Caco-2 (cell line): ENCODE data around the gene TCF20. TPM values are rescaled to one million over a fixed set of nuclear protein-coding genes. Genes with fewer than 3 reads are reported as not detected.

Source experiments
- BruUV-seq: library from RNA; stranded (reverse); fragments of 400-500 nt; replicated peaks from 2 replicates; lab custom pipeline; 2021; lab: Mats Ljungman, UMichigan
- CTCF ChIA-PET: fragments of 300-600 bp; sonication (Branson Sonifier 250); formaldehyde crosslinking; loops from one replicate; lab custom pipeline; 2022; ENCODE audit warnings: antibody characterized with exemption; lab: Charles Lee
- POLR2A ChIA-PET: fragments of 300-600 bp; sonication (Branson Sonifier 250); formaldehyde crosslinking; loops from one replicate; lab custom pipeline; 2022; ENCODE audit warnings: antibody characterized with exemption; lab: Charles Lee
- DNase-seq, 2 experiments: peaks; one replicate each; pipeline versions ENCODE4 v3.0.0 to v3.0.0-alpha.2; 2020 to 2022
- H3K27me3 ChIP-seq: replicated peaks from 2 replicates; pipeline ENCODE4 v1.6.0; 2011; ENCODE audit warnings: low read length; ENCODE audit not compliant: control insufficient read depth, insufficient read depth
- H3K36me3 ChIP-seq: 2 replicates; pipeline ENCODE4 v1.5.1; 2011; ENCODE audit warnings: low read length; ENCODE audit not compliant: control insufficient read depth, insufficient read depth
- H3K4me1 ChIP-seq: fragments of 250-450 bp; sonication (Bioruptor Pico); 2 replicates; pipeline ENCODE4 v1.5.1; 2020; ENCODE audit warnings: mild to moderate bottlenecking
- H3K4me3 ChIP-seq: 2 replicates; pipeline ENCODE4 v1.5.1; 2011; ENCODE audit warnings: low read depth, mild to moderate bottlenecking, control low read depth, low read length
- H3K9me3 ChIP-seq: fragments of 250-450 bp; sonication (Bioruptor Pico); 2 replicates; pipeline ENCODE4 v1.5.1; 2020; ENCODE audit warnings: mild to moderate bottlenecking, moderate library complexity
- H3K27ac Mint-ChIP-seq: one replicate; pipeline ENCODE4 v1.8.0; 2022; ENCODE audit warnings: mixed read lengths; ENCODE audit not compliant: unreplicated experiment
- H3K27me3 Mint-ChIP-seq: one replicate; pipeline ENCODE4 v1.8.0; 2022; ENCODE audit warnings: mixed read lengths; ENCODE audit not compliant: insufficient read depth, unreplicated experiment
- H3K36me3 Mint-ChIP-seq: one replicate; pipeline ENCODE4 v1.8.0; 2022; ENCODE audit warnings: mild to moderate bottlenecking, mixed read lengths; ENCODE audit not compliant: insufficient read depth, unreplicated experiment
- H3K4me1 Mint-ChIP-seq: one replicate; pipeline ENCODE4 v1.8.0; 2022; ENCODE audit warnings: low read depth, mixed read lengths; ENCODE audit not compliant: unreplicated experiment
- H3K4me3 Mint-ChIP-seq: one replicate; pipeline ENCODE4 v1.8.0; 2022; ENCODE audit warnings: mild to moderate bottlenecking, moderate library complexity, mixed read lengths; ENCODE audit not compliant: unreplicated experiment
- H3K9me3 Mint-ChIP-seq: one replicate; pipeline ENCODE4 v1.8.0; 2022; ENCODE audit warnings: mixed read lengths; ENCODE audit not compliant: unreplicated experiment
- intact Hi-C: fragments of 100-400 bp; cut with micrococcal nuclease; formaldehyde crosslinking; loops from one replicate; pipeline ENCODE4 v1.10.0; 2022; ENCODE audit not compliant: unreplicated experiment
- total RNA-seq: library from RNA; stranded (reverse); gene quantifications from 2 replicates; pipeline ENCODE4 v1.2.3, GENCODE V29; 2022
- TF ChIP-seq, protein P1 (sequence below), 2 experiments: fragments of 200-600 bp in 1 of 2; IDR thresholded peaks; 1 replicate in 1 of 2; 2 replicates in 1 of 2; pipeline versions ENCODE4 v1.5.1 to v1.8.0; 2011 to 2022; ENCODE audit warnings: antibody characterized with exemption in 1 of 2, control low read depth in 1 of 2, inconsistent platforms in 1 of 2, low read depth in 1 of 2, low read length in 1 of 2, mild to moderate bottlenecking in 1 of 2, moderate library complexity in 1 of 2; ENCODE audit not compliant: insufficient read depth in 1 of 2, severe bottlenecking in 1 of 2, unreplicated experiment in 1 of 2

Gene TCF20
- total RNA-seq, 1 experiment from 2014 or later = 82.7 TPM

DNA sequence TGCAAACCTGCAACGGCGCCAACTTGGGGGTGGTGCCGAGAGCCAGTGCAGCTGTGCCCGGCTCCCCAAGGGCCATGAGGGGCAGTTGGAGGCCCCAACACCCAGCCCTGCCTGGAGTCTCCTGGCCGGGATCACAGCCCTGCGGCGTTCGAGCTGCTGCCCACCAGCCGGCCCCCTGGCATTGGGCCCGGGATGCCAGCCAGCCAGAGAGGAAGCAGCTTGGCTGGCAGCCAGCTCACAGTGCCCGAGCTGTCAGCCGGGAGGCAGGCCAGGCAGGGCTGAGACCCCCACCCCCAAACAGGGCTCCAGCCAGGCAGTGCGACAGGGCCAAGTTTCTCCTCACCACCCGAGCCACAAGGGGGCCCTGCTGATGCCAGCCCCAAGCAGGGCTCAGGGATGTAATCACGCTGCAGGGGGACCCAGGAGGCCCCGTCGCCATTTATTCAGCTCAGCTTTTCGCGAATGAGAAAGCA, 26.0 kb upstream of the TCF20 start:
- BruUV-seq = no TSS peak
- ChIA-PET CTCF (interaction anchor here (0.6 to 1.1 kb wide), 3 partner anchors 9 to 14 kb away, joined by 3 to 7 read pairs (median 3); no protein-coding TSS in a partner anchor), POLR2A (no interaction called here)
- H3K27ac Mint-ChIP-seq = no peak overlapping the region
- TF ChIP-seq, protein P1, sequence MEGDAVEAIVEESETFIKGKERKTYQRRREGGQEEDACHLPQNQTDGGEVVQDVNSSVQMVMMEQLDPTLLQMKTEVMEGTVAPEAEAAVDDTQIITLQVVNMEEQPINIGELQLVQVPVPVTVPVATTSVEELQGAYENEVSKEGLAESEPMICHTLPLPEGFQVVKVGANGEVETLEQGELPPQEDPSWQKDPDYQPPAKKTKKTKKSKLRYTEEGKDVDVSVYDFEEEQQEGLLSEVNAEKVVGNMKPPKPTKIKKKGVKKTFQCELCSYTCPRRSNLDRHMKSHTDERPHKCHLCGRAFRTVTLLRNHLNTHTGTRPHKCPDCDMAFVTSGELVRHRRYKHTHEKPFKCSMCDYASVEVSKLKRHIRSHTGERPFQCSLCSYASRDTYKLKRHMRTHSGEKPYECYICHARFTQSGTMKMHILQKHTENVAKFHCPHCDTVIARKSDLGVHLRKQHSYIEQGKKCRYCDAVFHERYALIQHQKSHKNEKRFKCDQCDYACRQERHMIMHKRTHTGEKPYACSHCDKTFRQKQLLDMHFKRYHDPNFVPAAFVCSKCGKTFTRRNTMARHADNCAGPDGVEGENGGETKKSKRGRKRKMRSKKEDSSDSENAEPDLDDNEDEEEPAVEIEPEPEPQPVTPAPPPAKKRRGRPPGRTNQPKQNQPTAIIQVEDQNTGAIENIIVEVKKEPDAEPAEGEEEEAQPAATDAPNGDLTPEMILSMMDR (IDR thresholded peaks at IDR 0.05; ENCODE audit: insufficient read depth in 1 of 2, low read depth in 1 of 2, low read length in 1 of 2, severe bottlenecking in 1 of 2, unreplicated experiment in 1 of 2) = no peak
- Histone ChIP-seq H3K4me1 (peaks cover 79% of the 10 kb centered on the region), H3K4me3 (no peak overlapping the region), H3K36me3 (no peaks in the 10 kb centered on the region), H3K27me3 (no peaks in the 10 kb centered on the region), H3K9me3 (no peaks in the 10 kb centered on the region)
- intact Hi-C loops = no loop called here
- no peak for DNase-seq
- no peaks in the 10 kb centered on the region for H3K9me3 Mint-ChIP-seq
- H3K36me3 Mint-ChIP-seq = peaks cover 5% of the 10 kb centered on the region
- no peak overlapping the region for H3K4me3 Mint-ChIP-seq
- H3K4me1 Mint-ChIP-seq = peaks cover 43% of the 10 kb centered on the region
- no peaks in the 10 kb centered on the region for H3K27me3 Mint-ChIP-seq

DNA sequence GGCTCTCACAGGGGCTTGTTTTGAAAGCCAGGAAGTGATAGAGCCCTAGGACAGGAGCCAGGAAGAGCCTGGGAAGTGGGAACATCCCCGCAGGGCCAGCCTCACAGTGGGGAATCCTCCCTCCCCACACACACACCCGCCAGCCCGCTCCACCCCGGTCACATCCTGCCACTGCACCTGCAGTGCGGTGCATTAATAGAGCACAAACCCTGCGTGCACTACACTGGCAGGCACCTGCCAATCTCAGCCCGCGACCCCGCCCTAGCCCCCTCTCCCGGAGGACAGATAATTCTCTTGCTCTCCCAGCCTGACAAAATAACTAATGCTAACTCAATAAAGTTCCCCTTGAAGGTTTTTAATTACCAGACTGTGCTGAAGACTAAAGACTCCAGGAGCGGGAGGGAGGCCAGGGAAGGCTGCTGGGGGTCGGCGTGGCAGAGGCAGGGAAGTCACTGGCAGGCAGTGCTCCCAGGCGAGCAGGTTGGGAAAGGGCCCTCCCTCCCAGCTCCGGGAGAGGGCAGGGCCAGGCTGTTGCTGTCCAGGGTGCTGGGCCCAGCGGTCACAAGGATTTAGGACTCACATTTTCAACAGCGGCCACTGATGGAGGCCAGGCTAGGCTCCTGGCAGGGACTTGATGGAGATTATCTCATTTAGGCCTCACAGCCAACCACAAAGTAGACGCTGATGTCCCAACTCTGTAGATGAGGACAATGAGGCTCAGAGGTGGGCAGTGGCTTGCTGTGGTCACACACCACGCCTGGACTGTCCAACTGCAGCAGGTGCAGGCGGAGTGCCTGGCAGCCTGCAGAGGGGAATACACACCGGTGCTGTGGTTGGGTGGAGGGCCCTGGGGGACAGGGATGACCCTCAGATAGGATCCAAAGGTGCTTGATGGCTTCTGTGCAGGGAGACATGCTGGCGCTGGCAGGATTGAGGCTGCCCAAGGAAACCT, 23.9 kb upstream of the TCF20 start:
- H3K4me1 Mint-ChIP-seq = peaks cover 28% of the 10 kb centered on the region
- CTCF ChIA-PET = no interaction called here
- no peaks in the 10 kb centered on the region for H3K9me3 Mint-ChIP-seq
- H3K4me3 ChIP-seq = no peak overlapping the region
- peak; percentile 64 to 78 for DNase-seq
- H3K27ac Mint-ChIP-seq = no peak overlapping the region
- H3K27me3 Mint-ChIP-seq = no peaks in the 10 kb centered on the region
- no peaks in the 10 kb centered on the region for H3K9me3 ChIP-seq
- no TSS peak for BruUV-seq
- POLR2A ChIA-PET = interaction anchor here (0.5 to 1.7 kb wide), 2 partner anchors 10 to 11 kb away, joined by 4 to 22 read pairs; no protein-coding TSS in a partner anchor
- no peak overlapping the region for H3K4me3 Mint-ChIP-seq
- peaks cover 5% of the 10 kb centered on the region for H3K36me3 Mint-ChIP-seq
- TF ChIP-seq, protein P1 (IDR thresholded peaks at IDR 0.05; ENCODE audit: insufficient read depth in 1 of 2, low read depth in 1 of 2, low read length in 1 of 2, severe bottlenecking in 1 of 2, unreplicated experiment in 1 of 2) = no peak
- no peaks in the 10 kb centered on the region for H3K36me3 ChIP-seq
- peaks cover 70% of the 10 kb centered on the region for H3K4me1 ChIP-seq
- intact Hi-C loops = no loop called here
- H3K27me3 ChIP-seq = no peaks in the 10 kb centered on the region

DNA sequence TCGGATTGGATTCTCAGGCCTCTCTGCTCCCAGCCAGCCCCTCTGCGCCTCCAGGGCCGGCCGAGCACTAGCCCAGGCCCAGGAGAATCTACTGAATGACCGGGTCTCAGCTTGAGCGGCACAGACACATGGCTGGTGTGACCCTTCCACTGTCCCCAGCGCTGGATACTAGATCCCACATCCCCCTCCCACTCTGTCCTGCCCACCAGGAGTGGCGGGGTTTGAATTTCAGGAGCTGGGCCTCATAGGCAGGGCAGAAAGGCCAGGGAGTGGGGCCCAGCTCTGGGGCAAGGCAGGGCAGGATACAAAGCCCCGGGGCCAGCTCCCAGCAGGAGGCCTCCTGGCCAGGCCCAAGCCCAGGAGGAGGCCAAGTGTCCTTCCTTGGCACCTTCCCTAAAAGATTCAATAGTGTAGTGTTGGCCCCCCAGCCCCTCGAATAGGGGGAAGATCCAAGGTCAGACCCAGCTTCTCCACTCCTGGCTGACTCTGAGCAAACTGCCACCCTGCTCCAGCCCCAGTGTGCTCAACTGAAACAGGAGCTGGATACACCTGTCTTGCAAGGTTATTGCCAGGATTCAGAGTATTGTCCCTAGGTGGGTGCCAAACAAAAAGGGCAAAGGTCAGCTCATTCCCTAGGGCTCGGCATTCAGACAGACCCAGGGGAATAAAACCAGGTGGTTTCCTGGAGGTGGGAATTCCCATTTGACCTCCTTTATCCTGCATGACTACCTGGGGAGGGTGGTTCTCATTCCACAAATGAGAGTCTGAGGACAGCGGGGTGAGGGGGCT, 22.5 kb upstream of the TCF20 start:
- H3K4me3 ChIP-seq = no peak overlapping the region
- peak overlapping the region; percentile 76 for H3K27ac Mint-ChIP-seq
- TF ChIP-seq, protein P1 (IDR thresholded peaks at IDR 0.05; ENCODE audit: insufficient read depth in 1 of 2, low read depth in 1 of 2, low read length in 1 of 2, severe bottlenecking in 1 of 2, unreplicated experiment in 1 of 2) = no peak
- intact Hi-C loops = loop anchor here (1.0 kb wide), 2 partner anchors 9 to 10 kb away; no protein-coding TSS in a partner anchor
- BruUV-seq = TSS peak; percentile 58
- H3K27me3 Mint-ChIP-seq = no peaks in the 10 kb centered on the region
- peaks cover 57% of the 10 kb centered on the region for H3K4me1 ChIP-seq
- no peaks in the 10 kb centered on the region for H3K9me3 ChIP-seq
- no peaks in the 10 kb centered on the region for H3K27me3 ChIP-seq
- DNase-seq = peak; percentile 71 to 78
- ChIA-PET POLR2A (interaction anchor here (0.5 to 1.7 kb wide), 4 partner anchors 9 to 850 kb away, joined by 3 to 22 read pairs (median 4); no protein-coding TSS in a partner anchor), CTCF (interaction anchor here (1.0 to 1.5 kb wide), 4 partner anchors 11 to 21 kb away, joined by 3 to 12 read pairs (median 8); no protein-coding TSS in a partner anchor)
- no peaks in the 10 kb centered on the region for H3K9me3 Mint-ChIP-seq
- peak overlapping the region; percentile 29 for H3K4me3 Mint-ChIP-seq
- H3K4me1 Mint-ChIP-seq = peaks cover 16% of the 10 kb centered on the region
- H3K36me3 Mint-ChIP-seq = peaks cover 5% of the 10 kb centered on the region
- no peaks in the 10 kb centered on the region for H3K36me3 ChIP-seq
